Measurements from ENCODE around the gene NEXMIF. TPM values are rescaled to one million over a fixed set of nuclear protein-coding genes. Genes with fewer than 3 reads are reported as not detected.

The NEXMIF gene
- total RNA-seq, 5 donors from 2014 or later (not counting 1 experiment from before 2014, with no cell fraction given), result 0.60 to 2.0 (median 0.75) TPM

GRCh38 chrX:74804574-74804973 lies 120.7 kb downstream of the NEXMIF start:
- no peak for ATAC-seq (replicated peaks in 1 of 4)
- Mint-ChIP-seq H3K27me3 (peaks cover 2 to 11% of the 10 kb centered on the region in 2 donors), H3K27ac (no peak overlapping the region), H3K4me3 (no peak overlapping the region), H3K4me1 (no peaks in the 10 kb centered on the region), H3K36me3 (no peaks in the 10 kb centered on the region), H3K9me3 (no peaks in the 10 kb centered on the region)
- H3K4me1 ChIP-seq (ENCODE audit: control insufficient read depth in 1 of 2, extremely low read depth in 1 of 2, insufficient read depth in 2 of 2, low read length in 2 of 2), result no peaks in the 10 kb centered on the region
- no peaks in the 10 kb centered on the region for H3K27me3 ChIP-seq (replicated peaks in 1 of 2; ENCODE audit: control insufficient read depth in 2 of 2, extremely low read depth in 1 of 2, insufficient read depth in 2 of 2, low read length in 1 of 2)
- H3K9me3 ChIP-seq, result no peaks in the 10 kb centered on the region
- POLR2A ChIA-PET, result no interaction called here
- DNase-seq, result no peak
- CTCF ChIA-PET, result no interaction called here
- no peaks in the 10 kb centered on the region for H3K36me3 ChIP-seq (ENCODE audit: control insufficient read depth in 2 of 2, extremely low read depth in 1 of 2, insufficient read depth in 1 of 2, low read length in 1 of 2)
- no peak overlapping the region for H3K4me3 ChIP-seq (ENCODE audit: control insufficient read depth in 1 of 2, extremely low read depth in 1 of 2, low read length in 1 of 2)
- WGBS (ENCODE audit: insufficient coverage), result no CpG with 5 or more reads among the region's 5 CpGs
- no peak overlapping the region for H3K27ac ChIP-seq (ENCODE audit: low read length)

- Histone ChIP-seq H3K27me3 (replicated peaks in 1 of 2; ENCODE audit: control insufficient read depth in 2 of 2, extremely low read depth in 1 of 2, insufficient read depth in 2 of 2, low read length in 1 of 2) (no peaks in the 10 kb centered on the region), H3K36me3 (ENCODE audit: control insufficient read depth in 2 of 2, extremely low read depth in 1 of 2, insufficient read depth in 1 of 2, low read length in 1 of 2) (no peaks in the 10 kb centered on the region), H3K4me3 (ENCODE audit: control insufficient read depth in 1 of 2, extremely low read depth in 1 of 2, low read length in 1 of 2) (no peak overlapping the region), H3K4me1 (ENCODE audit: control insufficient read depth in 1 of 2, extremely low read depth in 1 of 2, insufficient read depth in 2 of 2, low read length in 2 of 2) (no peaks in the 10 kb centered on the region), H3K9me3 (no peaks in the 10 kb centered on the region), H3K27ac (ENCODE audit: low read length) (no peak overlapping the region)
- Mint-ChIP-seq H3K9me3 (no peaks in the 10 kb centered on the region), H3K4me1 (no peaks in the 10 kb centered on the region), H3K27ac (no peak overlapping the region), H3K27me3 (peaks cover 0 to 15% of the 10 kb centered on the region in 2 donors), H3K36me3 (no peaks in the 10 kb centered on the region), H3K4me3 (no peak overlapping the region)
- ChIA-PET POLR2A (no interaction called here), CTCF (no interaction called here)
- ATAC-seq (replicated peaks in 1 of 4) (no peak), DNase-seq (no peak)
- no CpG with 5 or more reads among the region's 2 CpGs for WGBS (ENCODE audit: insufficient coverage)
These were observed 125.2 kb downstream of the NEXMIF start for GRCh38 chrX:74800062-74800461.

DNA sequence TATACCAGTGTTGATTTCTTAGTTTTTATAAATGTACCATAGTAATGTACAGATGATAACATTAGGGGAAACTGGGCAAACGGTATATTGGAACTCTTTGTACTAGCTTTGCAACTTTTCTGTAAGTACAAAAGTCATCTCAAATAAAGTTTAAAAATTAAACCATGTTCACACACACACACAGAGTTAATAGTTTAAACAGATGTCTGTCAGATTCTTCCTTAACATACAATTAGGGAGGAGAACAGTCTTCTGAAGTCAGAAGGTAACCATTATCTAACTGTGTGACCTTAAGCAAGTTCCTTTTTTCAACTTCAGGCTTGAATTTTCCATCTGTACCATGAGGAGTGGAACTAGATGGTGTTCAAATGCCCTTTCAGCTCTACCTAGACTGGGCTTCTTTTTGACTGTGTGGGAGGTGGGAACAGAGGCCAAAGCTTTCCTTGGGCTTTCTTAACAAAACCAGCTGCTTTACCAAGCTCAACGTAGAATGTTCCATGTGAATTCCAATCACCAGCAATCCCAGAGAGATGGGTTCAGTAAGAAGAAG lies 127.8 kb downstream of the NEXMIF start:
- H3K4me1 ChIP-seq (ENCODE audit: control insufficient read depth in 1 of 2, extremely low read depth in 1 of 2, insufficient read depth in 2 of 2, low read length in 2 of 2), result no peaks in the 10 kb centered on the region
- H3K27ac ChIP-seq (ENCODE audit: low read length), result no peak overlapping the region
- no CpG with 5 or more reads among the region's 2 CpGs for WGBS (ENCODE audit: insufficient coverage)
- DNase-seq, result no peak
- ChIA-PET CTCF (no interaction called here), POLR2A (no interaction called here)
- H3K9me3 ChIP-seq, result no peaks in the 10 kb centered on the region
- no peaks in the 10 kb centered on the region for H3K36me3 ChIP-seq (ENCODE audit: control insufficient read depth in 2 of 2, extremely low read depth in 1 of 2, insufficient read depth in 1 of 2, low read length in 1 of 2)
- H3K4me1 Mint-ChIP-seq, result no peaks in the 10 kb centered on the region
- no peak for ATAC-seq (replicated peaks in 1 of 4)
- H3K4me3 Mint-ChIP-seq, result no peak overlapping the region
- no peak overlapping the region for H3K27ac Mint-ChIP-seq
- no peaks in the 10 kb centered on the region for H3K27me3 ChIP-seq (replicated peaks in 1 of 2; ENCODE audit: control insufficient read depth in 2 of 2, extremely low read depth in 1 of 2, insufficient read depth in 2 of 2, low read length in 1 of 2)
- peaks cover 3 to 17% of the 10 kb centered on the region in 2 donors for H3K27me3 Mint-ChIP-seq
- no peak overlapping the region for H3K4me3 ChIP-seq (ENCODE audit: control insufficient read depth in 1 of 2, extremely low read depth in 1 of 2, low read length in 1 of 2)
- no peaks in the 10 kb centered on the region for H3K36me3 Mint-ChIP-seq
- H3K9me3 Mint-ChIP-seq, result no peaks in the 10 kb centered on the region

- Histone ChIP-seq H3K4me1 (ENCODE audit: control insufficient read depth in 1 of 2, extremely low read depth in 1 of 2, insufficient read depth in 2 of 2, low read length in 2 of 2) (no peaks in the 10 kb centered on the region), H3K36me3 (ENCODE audit: control insufficient read depth in 2 of 2, extremely low read depth in 1 of 2, insufficient read depth in 1 of 2, low read length in 1 of 2) (no peaks in the 10 kb centered on the region), H3K27ac (ENCODE audit: low read length) (no peak overlapping the region), H3K9me3 (no peaks in the 10 kb centered on the region), H3K27me3 (replicated peaks in 1 of 2; ENCODE audit: control insufficient read depth in 2 of 2, extremely low read depth in 1 of 2, insufficient read depth in 2 of 2, low read length in 1 of 2) (no peaks in the 10 kb centered on the region), H3K4me3 (ENCODE audit: control insufficient read depth in 1 of 2, extremely low read depth in 1 of 2, low read length in 1 of 2) (no peak overlapping the region)
- no peaks in the 10 kb centered on the region for H3K36me3 Mint-ChIP-seq
- DNase-seq (no peak), ATAC-seq (replicated peaks in 1 of 4) (no peak)
- WGBS (ENCODE audit: insufficient coverage), result no CpG with 5 or more reads among the region's 1 CpG
- ChIA-PET CTCF (no interaction called here), POLR2A (no interaction called here)
- H3K4me1 Mint-ChIP-seq, result no peaks in the 10 kb centered on the region
- H3K4me3 Mint-ChIP-seq, result no peak overlapping the region
- H3K27ac Mint-ChIP-seq, result no peak overlapping the region
- H3K9me3 Mint-ChIP-seq, result no peaks in the 10 kb centered on the region
- H3K27me3 Mint-ChIP-seq, result no peaks in the 10 kb centered on the region
These were observed 136.6 kb downstream of the NEXMIF start for GRCh38 chrX:74788545-74789086.

GRCh38 chrX:74784629-74785028 lies 140.6 kb downstream of the NEXMIF start:
- Histone ChIP-seq H3K4me3 (ENCODE audit: control insufficient read depth in 1 of 2, extremely low read depth in 1 of 2, low read length in 1 of 2) (no peak overlapping the region), H3K36me3 (ENCODE audit: control insufficient read depth in 2 of 2, extremely low read depth in 1 of 2, insufficient read depth in 1 of 2, low read length in 1 of 2) (no peaks in the 10 kb centered on the region), H3K27ac (ENCODE audit: low read length) (no peak overlapping the region), H3K27me3 (replicated peaks in 1 of 2; ENCODE audit: control insufficient read depth in 2 of 2, extremely low read depth in 1 of 2, insufficient read depth in 2 of 2, low read length in 1 of 2) (no peaks in the 10 kb centered on the region), H3K9me3 (no peaks in the 10 kb centered on the region), H3K4me1 (ENCODE audit: control insufficient read depth in 1 of 2, extremely low read depth in 1 of 2, insufficient read depth in 2 of 2, low read length in 2 of 2) (no peaks in the 10 kb centered on the region)
- ChIA-PET CTCF (no interaction called here), POLR2A (no interaction called here)
- Mint-ChIP-seq H3K4me1 (no peaks in the 10 kb centered on the region), H3K4me3 (no peak overlapping the region), H3K27me3 (no peaks in the 10 kb centered on the region), H3K27ac (no peak overlapping the region), H3K36me3 (no peaks in the 10 kb centered on the region), H3K9me3 (no peaks in the 10 kb centered on the region)
- no peak for DNase-seq
- no peak for ATAC-seq (replicated peaks in 1 of 4)
- WGBS (ENCODE audit: insufficient coverage), result no CpG with 5 or more reads among the region's 3 CpGs

GRCh38 chrX:74781507-74782034 lies 143.7 kb downstream of the NEXMIF start:
- Histone ChIP-seq H3K4me1 (ENCODE audit: control insufficient read depth in 1 of 2, extremely low read depth in 1 of 2, insufficient read depth in 2 of 2, low read length in 2 of 2) (no peaks in the 10 kb centered on the region), H3K4me3 (ENCODE audit: control insufficient read depth in 1 of 2, extremely low read depth in 1 of 2, low read length in 1 of 2) (no peak overlapping the region), H3K27me3 (replicated peaks in 1 of 2; ENCODE audit: control insufficient read depth in 2 of 2, extremely low read depth in 1 of 2, insufficient read depth in 2 of 2, low read length in 1 of 2) (no peaks in the 10 kb centered on the region), H3K27ac (ENCODE audit: low read length) (no peak overlapping the region), H3K36me3 (ENCODE audit: control insufficient read depth in 2 of 2, extremely low read depth in 1 of 2, insufficient read depth in 1 of 2, low read length in 1 of 2) (no peaks in the 10 kb centered on the region), H3K9me3 (no peaks in the 10 kb centered on the region)
- no peak for DNase-seq
- no peaks in the 10 kb centered on the region for H3K4me1 Mint-ChIP-seq
- no peak overlapping the region for H3K27ac Mint-ChIP-seq
- H3K27me3 Mint-ChIP-seq, result peaks cover 0 to 9% of the 10 kb centered on the region in 2 donors
- ATAC-seq (replicated peaks in 1 of 4), result no peak
- H3K36me3 Mint-ChIP-seq, result no peaks in the 10 kb centered on the region
- ChIA-PET CTCF (no interaction called here), POLR2A (no interaction called here)
- no peak overlapping the region for H3K4me3 Mint-ChIP-seq
- no CpG with 5 or more reads among the region's 1 CpG for WGBS (ENCODE audit: insufficient coverage)
- no peaks in the 10 kb centered on the region for H3K9me3 Mint-ChIP-seq

Data from T-cell (primary cell).